Left cardiac atrium (tissue), 4 donors: ENCODE results near the gene APOBEC3A. TPM values are rescaled to one million over a fixed set of nuclear protein-coding genes. Genes with fewer than 3 reads are reported as not detected.
A peak's percentile ranks its signal among the peaks of the same experiment; 100 is the strongest.
"Not testable (repeated sequence)": the region's sequence is repeated elsewhere in the genome, so short reads cannot be mapped to it uniquely, and the experiment has no call there.

Source experiments
- ATAC-seq, 2 donors: fragments of 200-7000 bp; cut with Tn5 transposase; one replicate each; pipeline ENCODE4 v1.9.1; 2020; ENCODE audit warnings: mild to moderate bottlenecking in 2 of 2, moderate library complexity in 2 of 2
- DNase-seq: peaks from one replicate; pipeline ENCODE4 v3.0.0-alpha.2; 2020
- intact Hi-C, 2 donors: fragments of 100-400 bp; cut with DNase I; formaldehyde crosslinking; loops; one replicate each; pipeline versions ENCODE4 v1.14.1 to v1.15.1; 2022 to 2023
- total RNA-seq, 2 donors: library from RNA; stranded (reverse); fragmentation: NEBNext Ultra II Directional; extraction: Animal tissue kit (Norgen Biotek cat#: 25700); gene quantifications; one replicate each; pipeline ENCODE4 v1.2.1, GENCODE V29; 2021
- donor health status: DM: no; HTN: yes; CAD: no.
- donor health status: DM: no; HTN: yes; CAD: no; lungs with severe emphysema.
- donor health status: DM: yes; HTN: yes; CAD: no.
- donor health status: Dilated cardiomyopathy.

APOBEC3A gene
- total RNA-seq, 2 donors from 2014 or later = 1.6 to 2.9 TPM

DNA sequence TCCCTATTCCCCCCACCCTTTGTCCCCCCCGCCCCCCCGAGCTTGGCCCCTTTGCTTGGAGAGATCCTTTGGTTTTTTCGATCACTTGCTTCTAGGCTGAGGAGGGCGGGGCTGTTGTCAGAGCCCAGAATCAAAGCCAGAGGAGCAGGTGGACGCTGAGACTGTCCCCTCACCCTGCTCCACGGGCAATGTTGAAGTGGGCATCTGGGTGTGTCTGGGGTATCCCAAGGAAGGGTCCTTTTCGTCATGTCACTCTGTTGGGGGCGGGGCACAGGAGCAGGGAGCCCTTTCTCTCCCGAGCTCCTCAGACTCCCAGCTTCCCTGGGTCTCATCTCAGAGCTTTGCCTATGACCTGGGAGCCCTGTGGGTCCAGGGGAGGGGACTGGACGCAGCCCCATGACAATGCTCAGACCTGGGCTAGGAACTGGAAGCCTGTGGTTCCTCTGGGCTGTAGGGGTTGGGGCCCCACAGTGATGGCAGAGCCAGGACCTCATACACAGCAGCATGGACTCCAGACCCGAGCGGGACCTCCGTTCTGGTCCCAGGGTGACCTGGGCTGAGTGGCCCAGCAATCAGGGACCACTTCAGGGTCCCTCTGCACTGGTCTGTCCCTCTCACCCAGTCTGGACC lies 2.9 kb upstream of the APOBEC3A start:
- no peak for ATAC-seq
- intact Hi-C loops = no loop called here

GRCh38 chr22:38955250-38955905 lies 2.0 kb upstream of the APOBEC3A start:
- intact Hi-C loops = no loop called here
- no peak for ATAC-seq
- DNase-seq = no peak

More for the DNA sequence above, 2.9 kb upstream of the APOBEC3A start:
- no peak for DNase-seq

- DNase-seq (no peak), ATAC-seq (no peak)
- intact Hi-C loops = no loop called here
Observed at GRCh38 chr22:38955926-38956325, 1.5 kb upstream of the APOBEC3A start.

DNA sequence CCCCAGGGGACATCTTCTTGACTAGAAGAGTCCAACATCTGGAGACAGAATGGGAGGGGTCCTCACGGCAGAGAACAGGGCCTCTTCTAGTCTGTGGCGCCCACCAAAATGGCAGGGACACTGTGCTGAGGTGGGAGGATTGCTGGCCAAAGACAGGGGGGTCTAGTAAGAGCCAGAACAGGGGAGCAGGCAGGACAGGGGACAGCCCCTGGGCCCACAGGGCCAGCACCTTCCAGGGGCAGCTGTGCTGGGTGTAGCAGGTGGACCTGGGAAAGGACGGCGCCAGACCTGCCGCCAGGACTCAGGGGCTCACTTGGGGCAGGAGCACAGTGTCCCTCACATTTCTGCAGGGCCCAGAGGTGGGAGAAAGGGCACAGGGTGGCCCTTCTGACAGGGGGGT lies 858 bp upstream of the APOBEC3A start:
- no peak for DNase-seq
- ATAC-seq = no peak
- intact Hi-C loops = no loop called here

DNA sequence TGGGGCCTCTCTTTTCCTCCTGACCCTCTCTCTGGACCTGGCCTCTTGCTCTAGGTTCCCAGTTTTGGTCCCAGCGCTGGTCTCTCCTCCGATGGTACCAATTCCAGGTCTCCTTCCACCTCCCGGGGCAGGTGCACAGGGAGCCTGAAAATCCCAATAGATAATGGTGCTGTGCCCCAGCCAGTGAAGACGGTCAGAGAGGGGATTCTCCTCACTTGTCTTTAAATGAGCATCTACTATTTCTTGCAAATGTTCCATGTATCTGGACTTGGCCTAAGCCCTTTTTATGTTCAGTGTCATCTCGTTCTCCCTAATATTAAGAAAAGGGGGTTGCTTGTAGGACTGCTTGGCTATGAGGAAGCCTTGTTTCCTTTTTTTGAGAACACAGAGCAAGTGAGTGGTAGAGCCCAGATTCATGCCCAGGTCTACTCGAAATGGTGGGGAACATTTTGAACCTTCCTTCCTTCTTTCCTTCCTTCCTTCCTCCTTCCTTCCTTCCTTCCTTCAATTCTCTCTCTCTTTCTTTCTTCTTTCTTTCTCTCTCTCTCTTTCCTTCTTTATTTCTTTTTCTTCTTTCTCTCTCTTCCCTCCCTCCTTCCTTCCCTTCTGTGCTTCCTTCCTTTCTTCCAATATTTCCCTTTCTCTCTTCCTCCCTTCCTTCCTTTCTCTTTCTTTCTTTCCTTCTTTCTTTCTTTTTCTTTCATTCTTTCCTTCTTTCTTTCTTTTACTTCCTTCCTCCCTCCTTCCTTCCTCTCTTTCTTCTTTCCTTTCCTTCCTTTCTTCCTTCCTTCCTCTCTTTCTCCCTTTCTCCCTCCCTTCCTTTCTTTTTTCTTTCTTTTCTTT lies 620 bp downstream of the APOBEC3A start:
- intact Hi-C loops = no loop called here
- no peak for DNase-seq
- no peak for ATAC-seq

DNA sequence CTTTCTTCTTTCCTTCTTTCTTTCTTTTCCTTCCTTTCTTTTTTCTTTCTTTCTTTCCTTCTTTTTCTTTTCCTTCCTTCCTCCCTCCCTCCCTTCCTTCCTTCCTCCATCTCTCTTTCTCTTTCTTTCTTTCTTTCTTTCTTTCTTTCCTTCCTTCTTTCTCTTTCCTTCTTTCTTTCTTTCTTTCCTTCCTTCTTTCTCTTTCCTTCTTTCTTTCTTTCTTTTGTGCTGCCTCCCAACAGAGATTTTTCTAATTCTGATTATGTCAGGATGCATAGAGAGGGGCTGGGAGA lies 1.2 kb downstream of the APOBEC3A start:
- ATAC-seq, intact Hi-C loops, DNase-seq: not testable (repeated sequence)

GRCh38 chr22:38959590-38959989 lies 2.2 kb downstream of the APOBEC3A start:
- ATAC-seq = no peak
- DNase-seq = no peak
- intact Hi-C loops = no loop called here

GRCh38 chr22:38960673-38961072 lies 3.3 kb downstream of the APOBEC3A start:
- DNase-seq, intact Hi-C loops, ATAC-seq: not testable (repeated sequence)

DNA sequence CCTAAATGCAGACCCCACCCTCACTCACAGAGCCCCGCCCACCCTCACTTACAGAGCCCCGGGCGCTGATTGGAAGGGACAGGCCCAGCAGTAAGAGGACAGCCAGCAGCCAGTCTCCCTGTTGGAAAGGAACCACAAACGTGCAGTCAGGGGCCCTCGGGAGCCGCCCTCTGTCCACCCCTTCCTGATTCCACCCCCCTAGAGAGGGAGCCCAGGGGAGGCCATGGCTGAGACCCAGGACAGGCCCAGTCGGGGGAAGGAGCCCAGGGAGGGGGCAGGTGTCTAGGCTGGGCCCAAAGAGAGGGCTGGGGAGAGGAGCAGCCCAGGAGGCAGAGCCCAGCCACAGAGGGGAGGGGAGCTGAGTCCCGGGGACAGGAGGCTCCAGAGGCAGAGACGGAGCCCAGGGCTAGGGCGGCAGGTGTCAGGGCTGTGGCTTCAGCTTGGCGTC lies 5.9 kb downstream of the APOBEC3A start:
- intact Hi-C loops, DNase-seq: not testable (repeated sequence)
- ATAC-seq = peak; percentile 65 to 80

GRCh38 chr22:38963872-38964271 lies 6.5 kb downstream of the APOBEC3A start:
- intact Hi-C loops = no loop called here
- DNase-seq = no peak
- ATAC-seq = no peak

DNA sequence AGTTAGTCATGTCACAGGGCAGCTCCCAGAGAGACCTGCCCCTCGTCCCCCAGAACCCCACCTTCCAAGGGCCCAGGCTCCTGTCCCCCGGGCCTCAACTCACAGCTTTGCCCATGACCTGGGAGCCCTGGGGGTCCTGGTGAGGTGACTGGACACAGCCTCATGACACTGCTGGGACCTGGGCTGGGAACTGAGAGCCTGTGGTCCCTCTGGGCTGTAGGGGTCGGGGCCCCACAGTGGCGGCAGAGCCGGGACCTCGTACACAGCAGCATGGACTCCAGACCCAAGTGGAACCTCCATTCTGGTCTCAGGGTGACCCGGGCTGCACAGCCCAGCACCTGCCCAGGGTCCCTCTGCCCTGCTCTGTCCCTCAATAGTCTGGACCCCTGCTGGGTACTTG lies 6.9 kb downstream of the APOBEC3A start:
- ATAC-seq = no peak
- intact Hi-C loops = no loop called here

GRCh38 chr22:38964989-38965388 lies 7.6 kb downstream of the APOBEC3A start:
- ATAC-seq (no peak), DNase-seq (no peak)
- intact Hi-C loops = no loop called here

More for the DNA sequence above, 6.9 kb downstream of the APOBEC3A start:
- no peak for DNase-seq

- DNase-seq = no peak
- intact Hi-C loops = no loop called here
- ATAC-seq = no peak
Observed at GRCh38 chr22:38965614-38966379, 8.4 kb downstream of the APOBEC3A start.

GRCh38 chr22:38966380-38966702 lies 8.9 kb downstream of the APOBEC3A start:
- no peak for ATAC-seq
- intact Hi-C loops = no loop called here
- no peak for DNase-seq

DNA sequence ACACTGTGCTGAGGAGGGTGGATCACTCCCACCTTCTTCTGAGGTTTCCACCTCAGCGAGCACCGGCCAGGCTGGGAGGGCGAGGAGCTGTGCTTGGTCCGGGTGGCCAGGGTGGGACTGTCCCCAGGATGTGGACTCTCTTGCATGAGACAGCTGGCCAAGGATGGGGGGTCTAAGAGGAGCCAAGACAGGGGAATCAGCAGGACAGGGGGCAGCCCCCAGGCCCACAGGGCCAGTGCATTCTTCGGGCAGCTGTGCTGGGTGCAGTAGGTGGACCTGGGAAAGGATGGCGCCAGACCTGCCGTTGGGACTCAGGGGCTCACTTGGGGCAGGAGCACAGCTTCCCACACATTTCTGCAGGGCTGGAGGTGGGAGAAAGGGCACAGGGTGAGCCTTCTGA lies 9.5 kb downstream of the APOBEC3A start:
- ATAC-seq = no peak
- intact Hi-C loops = no loop called here
- DNase-seq = no peak

DNA sequence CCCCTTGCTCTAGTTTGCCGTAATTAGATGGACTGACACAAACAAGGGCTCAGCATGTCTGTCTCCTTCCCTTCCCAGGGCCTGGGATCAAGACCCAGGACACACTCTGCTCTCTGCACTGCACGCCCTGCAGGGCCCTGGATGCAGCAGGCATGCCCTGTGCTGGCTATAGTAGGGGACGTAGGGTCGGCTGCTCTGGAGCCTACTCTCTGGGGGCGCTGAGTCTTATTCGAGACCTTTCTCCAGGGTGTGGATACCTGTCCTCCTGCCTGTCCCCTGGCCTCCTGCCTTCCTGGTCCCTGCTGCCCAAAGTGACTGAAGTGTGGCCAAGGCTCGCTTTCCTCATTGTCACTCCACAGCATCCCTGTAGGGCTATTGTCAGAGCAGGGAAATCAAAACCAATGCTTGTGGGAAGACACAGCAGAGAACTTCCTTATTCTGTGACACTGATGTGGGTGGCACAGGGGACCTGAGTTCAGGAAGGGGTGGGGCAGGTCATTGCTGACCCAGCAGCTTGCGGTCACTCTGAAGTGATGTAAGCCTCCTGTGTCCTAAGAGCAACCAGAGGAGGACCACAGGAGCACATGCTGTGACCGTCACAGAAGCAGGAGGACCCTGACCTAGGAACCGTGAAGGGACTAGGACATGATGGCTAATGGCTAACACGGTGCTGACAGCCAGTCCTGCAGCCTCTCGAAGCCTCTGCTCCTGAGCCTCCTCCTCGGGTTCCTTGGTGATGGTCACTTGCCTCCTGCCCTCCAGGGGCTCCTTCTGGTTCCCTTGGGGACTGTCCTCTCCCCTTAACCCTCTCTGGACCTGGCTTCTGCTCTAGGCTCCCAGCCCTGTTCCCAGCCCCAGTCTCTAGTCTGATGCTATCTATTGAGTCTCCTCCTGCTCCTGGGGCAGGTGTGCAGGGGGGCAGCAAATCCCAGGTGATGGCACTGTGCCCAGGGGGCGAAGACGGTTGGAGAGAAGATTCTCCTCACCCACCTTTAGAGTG lies 10.3 kb downstream of the APOBEC3A start:
- DNase-seq = no peak

GRCh38 chr22:38968801-38969200 lies 11.4 kb downstream of the APOBEC3A start:
- ATAC-seq = no peak
- no peak for DNase-seq
- intact Hi-C loops = no loop called here

More for the DNA sequence above, 10.3 kb downstream of the APOBEC3A start:
- intact Hi-C loops = no loop called here
- peak in 1 of 2 donors; percentile 59 for ATAC-seq

DNA sequence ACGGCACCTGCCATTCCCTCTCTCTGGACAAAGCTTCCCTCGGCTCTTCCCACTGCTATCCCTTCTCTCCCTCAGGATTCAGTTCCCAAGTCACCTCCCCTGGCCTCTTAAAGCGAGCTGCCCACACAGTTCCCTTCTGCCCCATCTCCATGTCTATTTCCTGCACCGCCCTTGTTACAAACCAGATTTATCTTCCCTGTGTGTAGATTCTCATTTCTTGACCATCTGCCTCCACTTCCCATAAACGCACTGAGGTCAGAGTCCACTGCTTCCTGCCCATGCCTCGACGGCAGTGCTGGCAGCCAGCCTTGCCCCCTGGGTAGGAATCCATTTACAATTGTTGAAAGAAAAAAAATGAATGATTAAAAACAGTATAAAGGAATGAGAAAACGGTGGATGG lies 13.1 kb downstream of the APOBEC3A start:
- intact Hi-C loops = no loop called here
- no peak for DNase-seq
- ATAC-seq = no peak
